H1 (cell line): Measurements from ENCODE around the gene CXCL12. TPM values are rescaled to one million over a fixed set of nuclear protein-coding genes. Genes with fewer than 3 reads are reported as not detected.

Experiments
- HDAC2 ChIP-seq, 2 experiments: fragments of 300-600 bp in 1 of 2; sonication (generic) in 1 of 2; IDR thresholded peaks; 2 replicates each; pipeline ENCODE4 v1.6.1; 2011 to 2012; ENCODE audit warnings: low read depth in 2 of 2, low read length in 2 of 2, mild to moderate bottlenecking in 2 of 2, moderate library complexity in 2 of 2, borderline replicate concordance in 1 of 2, inconsistent platforms in 1 of 2
- KDM5A ChIP-seq: fragments of 200-600 bp; IDR thresholded peaks from 2 replicates; pipeline ENCODE4 v1.7.1; 2012; ENCODE audit warnings: mild to moderate bottlenecking, low read length, inconsistent platforms, mixed read lengths
- MAFK ChIP-seq: IDR thresholded peaks from 2 replicates; pipeline ENCODE4 v1.6.1; 2012; ENCODE audit warnings: low read depth, mild to moderate bottlenecking, improper control_type of control experiment, low read length
- NRF1 ChIP-seq: IDR thresholded peaks from 2 replicates; pipeline ENCODE4 v1.6.1; 2011; ENCODE audit warnings: mild to moderate bottlenecking, low read depth, low read length, improper control_type of control experiment
- POLR2A ChIP-seq, 2 experiments: IDR thresholded peaks; 1 replicate in 1 of 2; 2 replicates in 1 of 2; pipeline ENCODE4 v1.6.1; 2011; ENCODE audit warnings: low read depth in 2 of 2, low read length in 2 of 2, mild to moderate bottlenecking in 2 of 2; ENCODE audit errors: control extremely low read depth in 1 of 2
- POLR2AphosphoS5 ChIP-seq: IDR thresholded peaks from 2 replicates; pipeline ENCODE4 v1.6.1; 2011; ENCODE audit warnings: low read depth, low read length
- POU5F1 ChIP-seq: IDR thresholded peaks from 2 replicates; pipeline ENCODE4 v1.6.1; 2011; ENCODE audit warnings: low read depth, mild to moderate bottlenecking, low read length, moderate library complexity
- RBBP5 ChIP-seq: IDR thresholded peaks from 2 replicates; pipeline ENCODE4 v1.7.1; 2012; ENCODE audit warnings: low read depth, mild to moderate bottlenecking, inconsistent platforms, low read length, moderate library complexity, borderline replicate concordance
- SAP30 ChIP-seq: fragments of 300-600 bp; sonication (generic); IDR thresholded peaks from 2 replicates; pipeline ENCODE4 v1.7.1; 2012; ENCODE audit warnings: low read length, moderate library complexity, mild to moderate bottlenecking, inconsistent platforms; ENCODE audit not compliant: insufficient read depth, insufficient replicate concordance
- SP1 ChIP-seq: IDR thresholded peaks from 2 replicates; pipeline ENCODE4 v1.6.1; 2011; ENCODE audit warnings: low read depth, low read length
- polyA plus RNA-seq, 7 experiments: library from polyadenylated mRNA; depleted of rRNA in 3 of 7; stranded (reverse) in 5 of 7; unstranded in 2 of 7; fragments of >200 nt in 5 of 7; fragments of 200-250 nt in 2 of 7; gene quantifications; 1 replicate in 5 of 7; 2 replicates in 1 of 7; 4 replicates in 1 of 7; pipeline versions ENCODE4 v1.2.1 to v1.2.3, GENCODE V29; 2011 to 2013; ENCODE audit warnings: missing spikeins in 2 of 7, mixed read lengths in 2 of 7
- total RNA-seq: library from RNA; stranded (reverse); fragmentation: NEBNext Ultra II Directional; extraction: Animal tissue kit (Norgen Biotek cat#: 25700); gene quantifications from 2 replicates; pipeline ENCODE4 v1.2.1, GENCODE V29; 2021

CXCL12 gene
- total and polyA plus RNA-seq, 2 of the 8 experiments (the other 6 are each of a cell fraction or from before 2014, with no cell fraction given): 51.4 to 53.8 TPM

DNA sequence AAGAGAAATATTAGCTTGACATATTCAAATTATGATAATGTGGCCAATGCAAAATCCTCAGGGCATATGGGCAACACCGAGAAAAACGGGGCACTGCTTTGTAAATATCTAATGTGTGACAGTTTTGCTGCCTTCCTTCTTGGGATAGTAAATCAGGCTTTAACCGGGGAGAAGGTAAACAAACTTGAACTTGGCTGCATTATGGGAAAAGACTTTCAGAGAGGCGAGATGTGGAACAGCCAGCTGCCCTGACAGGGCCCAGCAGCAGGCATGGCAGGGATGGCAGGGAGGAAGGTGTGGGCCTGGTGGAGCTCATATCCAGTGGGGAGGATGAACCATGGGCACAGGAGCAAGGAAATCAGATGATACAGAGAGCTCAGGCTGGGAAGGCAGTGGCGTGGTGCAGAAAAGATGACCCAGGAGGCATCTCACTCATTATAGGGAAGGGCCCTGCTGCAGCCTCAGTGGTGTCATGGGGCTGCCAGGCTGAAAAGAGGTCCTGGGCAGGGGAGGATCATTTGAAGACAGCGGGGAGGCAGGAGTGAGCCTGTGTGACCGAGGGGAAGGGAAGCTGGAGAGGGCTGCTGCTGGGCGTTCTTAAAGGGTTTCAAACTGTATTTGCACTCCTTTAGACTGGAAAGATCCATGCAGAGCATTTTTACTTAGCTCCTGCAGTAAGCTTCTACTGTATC, 26.7 kb downstream of the CXCL12 start (continued):
- no peak for TF ChIP-seq HDAC2 (IDR thresholded peaks at IDR 0.05; ENCODE audit: borderline replicate concordance in 1 of 2, low read depth in 2 of 2, low read length in 2 of 2)
- TF ChIP-seq MAFK: no peak
- no peak for TF ChIP-seq RBBP5
- TF ChIP-seq POLR2A (IDR thresholded peaks at IDR 0.05; ENCODE audit: control extremely low read depth in 1 of 2, low read depth in 2 of 2, low read length in 2 of 2): no peak
- TF ChIP-seq POLR2AphosphoS5: no peak
- TF ChIP-seq NRF1: no peak
- no peak for TF ChIP-seq POU5F1
- no peak for TF ChIP-seq SAP30
- no peak for TF ChIP-seq KDM5A
- no peak for TF ChIP-seq SP1
